ENCODE results near the gene LMO7.

DNA sequence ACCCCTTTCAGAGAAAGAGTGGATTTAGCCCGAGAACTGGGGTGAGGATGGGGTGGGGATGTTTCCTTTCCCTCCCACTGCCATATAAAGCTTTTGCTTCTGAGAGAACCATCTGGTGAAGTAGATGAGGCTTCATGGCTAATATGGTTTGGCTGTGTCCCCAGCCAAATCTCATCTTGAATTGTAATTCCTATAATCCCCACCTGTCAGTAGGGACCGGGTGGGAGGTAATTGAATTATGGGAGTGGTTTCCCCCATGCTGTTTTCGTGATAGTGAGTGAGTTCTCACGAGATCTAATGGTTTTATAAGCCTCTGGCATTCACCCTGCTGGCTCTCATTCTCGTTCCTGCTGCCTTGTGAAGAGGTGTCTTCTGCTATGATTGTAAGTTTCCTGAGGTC lies 270.9 kb downstream of the LMO7 start:
- TF ChIP-seq, protein P1, sequence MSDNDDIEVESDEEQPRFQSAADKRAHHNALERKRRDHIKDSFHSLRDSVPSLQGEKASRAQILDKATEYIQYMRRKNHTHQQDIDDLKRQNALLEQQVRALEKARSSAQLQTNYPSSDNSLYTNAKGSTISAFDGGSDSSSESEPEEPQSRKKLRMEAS (IDR thresholded peaks at IDR 0.05), result no peak
- no peak for TF ChIP-seq YY1 (IDR thresholded peaks at IDR 0.05; ENCODE audit: low read depth)
